Keratinocyte (primary cell): ENCODE data around the gene MGMT. TPM values are rescaled to one million over a fixed set of nuclear protein-coding genes. Genes with fewer than 3 reads are reported as not detected.

Source experiments
- DNase-seq: peaks from one replicate; pipeline ENCODE4 v3.0.0-alpha.2; 2011; ENCODE audit warnings: low read depth, missing footprints, low spot score
- FAIRE-seq: peaks from 2 replicates; lab custom pipeline; 2011; peaks lifted over from hg19 to GRCh38; lab: Jason Lieb, UNC
- H2AFZ ChIP-seq: 2 replicates; pipeline ENCODE4 v1.6.0; 2012; ENCODE audit warnings: low read length, control low read depth, inconsistent platforms; ENCODE audit not compliant: control insufficient read depth
- H3K27ac ChIP-seq: 2 replicates; pipeline ENCODE4 v1.5.1; 2011; ENCODE audit warnings: low read length; ENCODE audit not compliant: control insufficient read depth, insufficient read depth
- H3K27me3 ChIP-seq: 3 replicates; pipeline ENCODE4 v1.6.0; 2011; ENCODE audit warnings: low read length; ENCODE audit not compliant: control insufficient read depth, insufficient read depth; ENCODE audit errors: extremely low read depth
- H3K36me3 ChIP-seq, 2 experiments: 2 replicates in 1 of 2; 3 replicates in 1 of 2; pipeline ENCODE4 v1.5.1; 2011; ENCODE audit warnings: low read length in 2 of 2, mild to moderate bottlenecking in 1 of 2; ENCODE audit not compliant: control insufficient read depth in 2 of 2, insufficient read depth in 2 of 2; ENCODE audit errors: extremely low read depth in 1 of 2
- H3K4me1 ChIP-seq: 3 replicates; pipeline ENCODE4 v1.5.1; 2011; ENCODE audit warnings: low read length; ENCODE audit not compliant: control insufficient read depth, insufficient read depth; ENCODE audit errors: extremely low read depth
- H3K4me2 ChIP-seq: 3 replicates; pipeline ENCODE4 v1.6.0; 2011; ENCODE audit warnings: low read depth, low read length; ENCODE audit not compliant: control insufficient read depth, insufficient read depth; ENCODE audit errors: extremely low read depth
- H3K4me3 ChIP-seq, 3 experiments: fragments of 200-600 bp in 1 of 3; sonication (generic) in 1 of 3; 2 replicates in 2 of 3; 3 replicates in 1 of 3; pipeline ENCODE4 v1.5.1; 2011 to 2016; ENCODE audit warnings: low read length in 3 of 3, mild to moderate bottlenecking in 3 of 3, control low read depth in 2 of 3, inconsistent platforms in 1 of 3, low read depth in 1 of 3, mixed read lengths in 1 of 3, mixed run types in 1 of 3, moderate library complexity in 1 of 3; ENCODE audit not compliant: control insufficient read depth in 2 of 3, insufficient read depth in 2 of 3; ENCODE audit errors: extremely low read depth in 1 of 3
- H3K79me2 ChIP-seq: 2 replicates; pipeline ENCODE4 v1.6.0; 2012; ENCODE audit warnings: low read length; ENCODE audit not compliant: control insufficient read depth, insufficient read depth
- H3K9ac ChIP-seq: 3 replicates; pipeline ENCODE4 v1.6.0; 2011; ENCODE audit warnings: low read length; ENCODE audit not compliant: control insufficient read depth, insufficient read depth; ENCODE audit errors: extremely low read depth
- H3K9me1 ChIP-seq: 3 replicates; pipeline ENCODE4 v1.6.0; 2011; ENCODE audit warnings: low read length; ENCODE audit not compliant: control insufficient read depth, insufficient read depth; ENCODE audit errors: extremely low read depth
- H3K9me3 ChIP-seq: 2 replicates; pipeline ENCODE4 v1.5.1; 2012; ENCODE audit warnings: low read depth, low read length; ENCODE audit not compliant: control insufficient read depth
- H4K20me1 ChIP-seq: 3 replicates; pipeline ENCODE4 v1.6.0; 2011; ENCODE audit warnings: low read length; ENCODE audit not compliant: control insufficient read depth, insufficient read depth; ENCODE audit errors: extremely low read depth
- CTCF ChIP-seq, 3 experiments: IDR thresholded peaks in 1 of 3; conservative IDR thresholded peaks in 1 of 3; optimal IDR thresholded peaks in 1 of 3; 2 replicates in 2 of 3; 3 replicates in 1 of 3; pipeline versions ENCODE3 to v1.5.1; 2011; ENCODE audit warnings: low read length in 3 of 3, mild to moderate bottlenecking in 3 of 3, moderate library complexity in 2 of 3, control low read depth in 1 of 3, inconsistent platforms in 1 of 3; ENCODE audit not compliant: insufficient read depth in 2 of 3; ENCODE audit errors: extremely low read depth in 1 of 3
- EZH2 ChIP-seq: IDR thresholded peaks from one replicate; pipeline ENCODE4 v1.6.1; 2012; ENCODE audit warnings: inconsistent platforms, mild to moderate bottlenecking, low read length, moderate library complexity
- dilution Hi-C: fragments of 300-500 bp; cut with MboI; formaldehyde crosslinking; loops from one replicate; pipeline ENCODE4 v1.7.0; 2020; ENCODE audit warnings: low sequenced_read_pairs; ENCODE audit not compliant: extremely low pct_ligation_motif_present
- polyA plus RNA-seq, 5 experiments: library from polyadenylated mRNA; depleted of rRNA in 3 of 5; stranded (reverse) in 3 of 5; stranded (forward) in 1 of 5; unstranded in 1 of 5; fragments of >200 nt; gene quantifications; 1 replicate in 1 of 5; 2 replicates in 3 of 5; 3 replicates in 1 of 5; pipeline versions ENCODE4 v1.2.1 to v1.2.3, GENCODE V29; 2011 to 2012; ENCODE audit warnings: missing spikeins in 2 of 5, low read depth in 1 of 5, low replicate concordance in 1 of 5

The MGMT gene
- polyA plus RNA-seq, 1 donor (not counting 4 experiments of a cell fraction or from before 2014, with no cell fraction given): 15.2 TPM

- no peak overlapping the region for H3K9ac ChIP-seq
- no peaks in the 10 kb centered on the region for H4K20me1 ChIP-seq
- H3K9me1 ChIP-seq: no peaks in the 10 kb centered on the region
- no peak overlapping the region for H3K4me3 ChIP-seq
- FAIRE-seq: no peak
- H2AFZ ChIP-seq: no peak overlapping the region
- H3K36me3 ChIP-seq: no peaks in the 10 kb centered on the region
- H3K4me2 ChIP-seq: no peak overlapping the region
- no peaks in the 10 kb centered on the region for H3K9me3 ChIP-seq
- dilution Hi-C loops: no loop called here
- H3K27me3 ChIP-seq: no peaks in the 10 kb centered on the region
- no peak overlapping the region for H3K27ac ChIP-seq
- H3K4me1 ChIP-seq: no peaks in the 10 kb centered on the region
- no peak for DNase-seq
- H3K79me2 ChIP-seq: no peaks in the 10 kb centered on the region
- TF ChIP-seq CTCF (optimal IDR thresholded peaks at IDR 0.05 in 1 of 3, IDR thresholded peaks at IDR 0.05 in 1 of 3, conservative IDR thresholded peaks at IDR 0.05 in 1 of 3; ENCODE audit: extremely low read depth in 1 of 3, insufficient read depth in 2 of 3, low read length in 3 of 3): no peak
- TF ChIP-seq EZH2: no peak
These were observed 137.4 kb downstream of the MGMT start for GRCh38 chr10:129604333-129605032.

- dilution Hi-C loops: no loop called here
- Histone ChIP-seq H3K9me3 (no peaks in the 10 kb centered on the region), H3K4me2 (no peak overlapping the region), H3K4me3 (no peak overlapping the region), H2AFZ (no peak overlapping the region), H3K9ac (no peak overlapping the region), H3K27ac (no peak overlapping the region), H3K4me1 (no peaks in the 10 kb centered on the region), H4K20me1 (no peaks in the 10 kb centered on the region), H3K9me1 (no peaks in the 10 kb centered on the region), H3K27me3 (no peaks in the 10 kb centered on the region), H3K79me2 (no peaks in the 10 kb centered on the region), H3K36me3 (no peaks in the 10 kb centered on the region)
- no peak for DNase-seq
- no peak for TF ChIP-seq EZH2
- TF ChIP-seq CTCF (optimal IDR thresholded peaks at IDR 0.05 in 1 of 3, IDR thresholded peaks at IDR 0.05 in 1 of 3, conservative IDR thresholded peaks at IDR 0.05 in 1 of 3; ENCODE audit: extremely low read depth in 1 of 3, insufficient read depth in 2 of 3, low read length in 3 of 3): no peak
- no peak for FAIRE-seq
These were observed 138.4 kb downstream of the MGMT start for GRCh38 chr10:129605266-129605985.
